Temporal lobe (tissue), 1 donor: ENCODE results near the gene ZNF639. TPM values are rescaled to one million over a fixed set of nuclear protein-coding genes. Genes with fewer than 3 reads are reported as not detected.

ENCODE experiments used
- total RNA-seq: library from RNA; depleted of rRNA; stranded (reverse); fragments of >200 nt; gene quantifications from one replicate; pipeline ENCODE4 v1.2.3, GENCODE V29; 2014

ZNF639 gene
- total RNA-seq, 1 donor from 2014 or later = 79.4 TPM

Other genes starting within 250 kb of the ZNF639 start
- 69.6 TPM for gene PIK3CA, start 174.7 kb upstream of the ZNF639 start, total RNA-seq
- 1.7 TPM for gene KCNMB3, start 71.9 kb upstream of the ZNF639 start, total RNA-seq
- 61.7 TPM for gene MFN1, start 24.7 kb downstream of the ZNF639 start, total RNA-seq
- gene GNB4, start 128.4 kb downstream of the ZNF639 start, total RNA-seq = 106 TPM
- gene ACTL6A, start 239.9 kb downstream of the ZNF639 start, total RNA-seq = 17.0 TPM